ENCODE results near the gene MAP3K14.
A peak's percentile ranks its signal among the peaks of the same experiment; 100 is the strongest.

MAP3K14 gene

DNA sequence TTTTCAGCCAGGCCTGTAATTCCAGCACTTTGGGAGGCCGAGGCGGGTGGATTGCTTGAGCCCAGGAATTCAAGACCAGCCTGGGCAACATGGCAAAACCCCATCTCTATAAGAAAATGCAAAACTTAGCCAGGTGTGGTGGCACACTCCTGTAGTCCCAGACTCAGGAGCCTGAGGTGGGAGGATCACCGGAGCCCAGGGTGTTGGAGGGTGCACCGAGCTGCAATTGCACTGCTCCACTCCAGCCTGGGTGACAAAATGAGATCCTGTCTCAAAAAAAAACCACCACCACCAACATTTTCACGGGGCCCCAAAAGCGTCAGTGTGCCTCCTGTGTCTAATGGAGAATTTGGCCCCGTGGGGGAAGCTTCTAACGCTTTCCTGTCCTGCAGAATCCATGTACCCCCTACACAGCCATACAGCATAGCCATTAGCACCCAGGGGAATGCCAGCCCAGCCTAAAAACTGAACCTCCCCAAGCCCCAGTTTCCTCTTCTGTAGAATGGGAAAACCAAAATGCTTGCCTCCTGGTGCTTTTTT, 22.2 kb upstream of the MAP3K14 start:
- DNase-seq: no peak

DNA sequence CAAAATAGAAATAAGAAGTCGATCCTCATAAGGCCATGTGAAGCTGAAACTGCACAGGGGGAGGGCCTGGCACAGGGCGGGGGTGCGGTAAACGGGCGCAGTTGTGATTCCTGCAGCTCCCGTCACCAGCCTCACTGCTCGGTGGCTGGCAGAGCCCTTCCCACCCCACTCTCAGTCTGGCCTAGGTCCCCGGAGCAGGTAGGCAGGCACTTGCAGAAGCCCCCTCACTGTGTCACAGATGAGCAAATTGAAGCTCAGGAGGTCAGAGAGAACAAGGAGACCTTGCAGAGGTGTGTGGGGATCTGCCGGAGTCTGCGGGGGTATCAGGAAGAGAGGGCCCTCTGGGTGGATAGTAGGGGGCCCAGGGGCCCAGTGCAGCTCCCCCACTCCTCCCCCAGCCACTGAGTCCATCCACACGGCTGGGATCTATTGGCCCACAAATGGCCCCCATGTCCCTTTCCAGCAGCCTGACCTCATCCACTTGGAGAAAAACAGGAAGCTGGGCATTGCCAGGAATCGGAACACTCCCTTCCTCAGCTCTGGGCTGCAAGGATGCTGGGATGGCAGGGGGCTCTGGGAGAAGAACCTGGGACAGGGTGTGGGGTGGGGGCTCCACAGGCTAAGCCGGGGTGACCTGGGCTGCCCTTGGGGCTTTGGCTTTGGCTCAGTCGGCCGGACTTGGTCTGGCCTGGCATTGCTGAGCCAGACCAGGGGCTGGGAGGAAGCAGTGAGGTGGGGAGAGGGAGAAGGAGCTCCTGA, 21.4 kb upstream of the MAP3K14 start:
- no peak for DNase-seq

DNA sequence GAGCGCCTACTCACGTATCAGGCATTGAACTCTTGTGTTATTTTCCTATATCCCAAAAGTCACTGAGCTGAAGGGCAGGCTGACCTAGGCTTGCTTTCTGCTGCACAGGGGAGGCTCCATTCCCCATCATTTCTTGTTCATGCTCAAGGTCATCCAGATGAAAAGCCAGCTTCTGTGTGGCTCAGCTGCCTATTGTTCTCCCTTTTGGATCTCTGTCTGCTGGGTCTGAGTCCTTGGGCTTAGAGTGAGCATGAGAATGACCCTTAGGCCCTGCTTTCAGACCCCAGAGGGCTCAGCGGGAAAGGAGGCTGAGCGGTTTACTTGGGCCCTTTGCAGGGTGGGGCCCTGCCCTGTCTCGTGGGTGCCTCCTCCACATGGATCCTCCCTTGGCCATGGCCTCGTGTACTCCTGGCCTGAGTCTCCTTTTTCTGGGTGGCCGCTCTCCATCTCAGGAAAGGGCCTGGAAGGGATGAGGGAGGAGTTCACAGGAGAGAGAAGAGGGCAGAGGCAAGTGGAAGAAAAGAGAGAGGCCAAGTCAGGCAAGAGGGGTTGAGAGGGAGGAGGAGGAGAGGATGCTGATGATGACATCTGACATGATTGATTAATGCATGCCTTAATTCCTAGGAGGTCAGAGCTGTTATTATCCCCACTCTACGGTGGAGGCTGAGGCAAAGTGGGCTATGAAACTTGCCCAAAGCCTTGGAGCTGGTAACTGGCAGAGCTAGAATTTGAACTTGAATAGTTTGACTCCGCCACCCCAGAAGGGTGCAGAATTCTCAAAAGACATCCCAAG, 19.8 kb upstream of the MAP3K14 start:
- DNase-seq: no peak

- no peak for DNase-seq
These were observed 18.9 kb upstream of the MAP3K14 start for GRCh38 chr17:45335721-45336120.

DNA sequence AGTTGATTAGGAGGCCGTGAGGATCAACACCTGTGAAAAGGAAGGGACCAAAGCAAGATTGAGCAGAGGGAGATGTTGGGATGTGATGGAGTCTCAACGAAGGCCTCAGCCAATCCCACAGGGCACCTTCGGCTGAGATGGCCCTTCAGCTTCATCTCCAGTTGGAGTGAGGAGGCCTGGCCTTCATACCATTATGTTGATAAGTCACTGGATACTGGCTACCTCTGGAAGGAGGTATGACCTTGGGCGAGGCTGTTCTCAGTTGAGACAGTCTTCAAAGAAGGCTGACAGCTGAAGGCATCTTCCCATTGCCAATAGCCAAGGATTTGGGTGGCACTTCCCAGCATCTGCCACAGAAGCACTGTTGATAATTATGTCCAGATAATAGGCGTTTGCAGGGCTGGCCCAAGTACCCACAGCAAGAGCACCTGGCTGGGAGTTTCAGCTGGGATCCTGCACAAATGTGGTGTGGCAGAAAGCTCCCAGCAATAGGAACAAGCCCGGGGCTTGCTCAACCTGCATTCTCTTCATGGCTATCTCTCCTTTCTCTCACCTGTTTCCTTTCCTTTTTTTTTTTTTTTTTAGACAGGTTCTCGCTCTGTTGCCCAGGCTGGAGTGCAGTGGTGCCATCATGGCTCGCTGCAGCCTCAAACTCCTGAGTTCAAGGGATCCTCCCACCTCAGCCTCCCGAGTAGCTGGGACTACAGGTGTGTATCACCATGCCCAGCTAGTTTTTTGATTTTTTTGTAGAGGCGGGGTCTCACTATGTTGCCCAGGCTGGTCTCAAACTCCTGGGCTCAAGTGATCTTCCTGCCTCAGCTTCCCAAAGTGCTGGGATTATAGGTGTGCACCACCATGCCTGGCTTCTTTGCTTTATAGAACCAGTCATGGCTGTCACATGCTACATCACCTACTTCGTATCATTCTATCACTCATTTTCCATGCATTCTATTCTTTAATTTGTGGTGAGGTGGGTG, 18.2 kb upstream of the MAP3K14 start:
- DNase-seq: no peak

DNA sequence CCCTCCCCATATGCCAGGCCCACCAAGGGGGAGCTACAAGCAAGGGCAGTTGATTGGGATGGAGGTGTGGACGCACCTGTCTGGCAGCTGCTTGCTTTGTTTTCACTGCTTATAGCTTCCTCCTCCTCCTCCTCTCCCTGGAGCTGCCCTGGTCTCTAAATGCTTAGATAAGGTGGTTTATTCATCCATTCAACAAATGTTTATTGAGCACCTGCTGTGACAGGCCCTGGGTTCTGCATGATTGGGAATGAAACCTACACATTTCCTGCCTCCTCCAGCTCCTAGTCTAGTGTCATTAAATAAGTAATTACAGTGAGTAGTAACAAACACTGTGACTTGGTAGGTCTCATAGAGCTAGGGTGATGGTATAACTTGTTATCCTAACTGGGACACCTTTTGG, 17.4 kb upstream of the MAP3K14 start:
- DNase-seq: no peak

- no peak for DNase-seq
These were observed 16.9 kb upstream of the MAP3K14 start for GRCh38 chr17:45333702-45334092.

- no peak for DNase-seq
These were observed 16.3 kb upstream of the MAP3K14 start for GRCh38 chr17:45332989-45333701.

DNA sequence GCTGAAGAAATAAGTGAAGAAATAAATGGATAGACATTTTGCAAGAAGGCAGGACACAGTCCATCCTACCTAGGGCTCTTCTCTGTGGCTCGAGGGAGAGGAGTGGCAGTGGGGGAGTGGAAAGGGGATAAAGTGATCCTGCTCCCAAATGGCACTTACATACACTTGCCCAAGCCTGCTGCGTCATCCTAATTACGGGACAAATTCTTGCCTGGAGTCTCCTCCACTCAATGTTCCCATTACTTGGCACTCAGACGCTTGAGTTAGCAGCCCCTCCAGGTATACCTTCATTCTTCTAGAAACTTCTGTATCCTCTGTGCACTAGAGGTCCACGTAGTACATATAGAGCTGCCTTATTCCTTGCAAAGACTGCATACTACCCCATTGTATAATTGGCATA, 15.7 kb upstream of the MAP3K14 start:
- DNase-seq: no peak

GRCh38 chr17:45326626-45327025, 9.8 kb upstream of the MAP3K14 start:
- DNase-seq: no peak

- DNase-seq: no peak
These were observed 9.0 kb upstream of the MAP3K14 start for GRCh38 chr17:45325810-45326209.

GRCh38 chr17:45324336-45324735, 7.5 kb upstream of the MAP3K14 start:
- no peak for DNase-seq

- no peak for DNase-seq
These were observed 5.3 kb upstream of the MAP3K14 start for GRCh38 chr17:45322168-45322567.

- no peak for DNase-seq
These were observed 4.2 kb upstream of the MAP3K14 start for GRCh38 chr17:45320931-45321461.

DNA sequence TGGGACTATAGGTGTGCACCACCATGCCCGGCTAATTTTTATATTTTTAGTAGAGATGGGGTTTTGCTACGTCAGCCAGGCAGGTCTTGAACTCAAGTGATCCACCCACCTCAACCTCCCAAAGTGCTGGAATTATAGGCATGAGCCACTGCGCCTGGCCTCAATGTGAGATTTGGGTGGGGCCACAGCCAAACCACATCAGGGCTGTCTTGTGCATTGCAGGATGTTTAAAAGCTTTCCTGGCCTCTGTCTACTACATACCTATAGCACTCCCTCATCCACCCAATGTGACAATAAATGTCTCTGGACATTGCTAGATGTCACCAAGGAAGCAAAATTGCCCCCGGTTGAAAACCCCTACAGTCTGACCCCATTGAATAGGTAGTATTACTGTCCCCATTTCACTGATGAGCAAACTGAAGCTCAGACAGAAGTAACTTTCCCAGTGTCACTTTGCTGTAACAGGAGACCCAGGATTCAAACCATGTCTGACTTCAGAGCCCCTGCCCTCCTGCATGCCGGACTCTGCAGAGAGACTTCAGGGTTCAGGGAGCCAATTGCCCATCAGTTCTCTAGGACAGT, 3.6 kb upstream of the MAP3K14 start:
- no peak for DNase-seq

- no peak for DNase-seq
These were observed 2.5 kb upstream of the MAP3K14 start for GRCh38 chr17:45319239-45319703.

DNA sequence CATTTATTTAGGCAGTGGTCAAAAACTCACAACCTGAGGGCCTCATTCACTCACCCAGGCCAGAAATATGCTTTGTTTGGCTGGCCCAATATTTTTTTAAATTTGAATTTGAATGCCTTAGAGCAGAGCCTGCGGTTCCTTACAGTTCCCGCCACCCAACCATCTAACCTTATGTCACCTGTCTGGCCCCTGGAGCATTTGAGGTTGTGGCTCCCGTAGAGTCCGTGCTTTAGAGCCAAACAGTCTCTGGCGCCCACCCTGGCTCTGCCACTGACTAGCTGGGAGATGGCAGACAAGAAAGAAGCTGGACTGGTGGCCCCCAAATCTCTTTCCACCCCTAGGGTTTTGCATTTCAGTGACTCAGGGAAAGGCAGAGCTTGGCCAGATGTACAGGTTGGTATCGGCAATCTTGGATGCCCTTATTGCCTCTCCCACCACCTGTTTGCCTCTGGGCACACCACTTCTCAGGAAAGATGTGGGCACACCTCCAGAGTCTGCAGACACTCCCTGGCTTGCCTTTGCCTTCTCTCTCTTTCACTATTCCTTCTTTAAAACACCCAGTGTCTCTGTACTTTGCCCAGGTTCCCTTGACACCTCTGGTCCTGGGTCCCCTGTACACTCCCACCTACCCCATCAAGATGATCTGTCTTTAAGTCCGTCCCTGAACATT, 1.9 kb upstream of the MAP3K14 start:
- no peak for DNase-seq

- peak; percentile 99 for DNase-seq
These were observed 500 bp upstream of the MAP3K14 start for GRCh38 chr17:45317111-45317928.

- no peak for DNase-seq
These were observed 979 bp downstream of the MAP3K14 start for GRCh38 chr17:45315648-45316433.
